ENCODE measurements around the gene ARSB.
"Not testable (repeated sequence)": the region's sequence is repeated elsewhere in the genome, so short reads cannot be mapped to it uniquely, and the experiment has no call there.

ARSB gene

DNA sequence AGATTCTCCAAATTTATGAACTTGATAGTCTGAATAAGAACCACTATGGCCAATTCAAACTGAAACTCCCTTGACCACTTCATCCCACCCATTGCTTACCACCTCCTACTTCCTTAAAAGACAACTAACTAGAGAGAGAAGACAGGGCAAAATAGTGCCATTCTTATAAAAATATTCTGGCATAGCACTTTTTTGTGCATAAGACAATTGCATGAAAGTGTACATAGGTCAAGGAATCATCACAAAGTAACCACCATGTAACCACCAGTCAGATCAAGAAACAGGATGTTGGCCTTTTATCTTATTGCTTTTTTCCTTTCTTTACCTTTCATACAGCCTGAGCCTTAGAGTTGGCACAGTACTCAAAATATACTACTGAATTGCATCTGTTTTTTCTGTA, 8.1 kb upstream of the ARSB start:
- DNase-seq: no peak

GRCh38 chr5:78992146-78992545, 7.0 kb upstream of the ARSB start:
- no peak for DNase-seq

DNA sequence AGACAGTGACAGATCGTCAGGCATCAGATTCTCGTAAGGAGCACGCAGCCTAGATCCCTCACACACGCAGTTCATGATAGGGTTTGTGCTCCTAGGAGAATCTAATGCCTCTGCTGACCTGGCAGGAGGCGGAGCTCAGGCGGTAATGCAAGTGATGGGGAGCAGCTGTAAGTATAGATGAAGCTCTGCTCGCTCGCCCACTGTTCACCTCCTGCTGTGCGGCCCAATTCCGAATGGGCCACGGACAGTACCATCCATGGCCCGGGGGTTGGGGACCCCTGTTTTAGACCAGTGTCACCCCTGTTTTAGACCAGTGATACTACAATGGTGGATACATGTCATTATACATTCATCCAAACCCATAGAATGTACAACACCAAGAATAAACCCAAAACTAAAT, 4.0 kb upstream of the ARSB start:
- no peak for DNase-seq

GRCh38 chr5:78985725-78986223, 664 bp upstream of the ARSB start:
- peak; percentile 27 to 42 for DNase-seq

GRCh38 chr5:78984439-78985115, 533 bp downstream of the ARSB start:
- peak; percentile 62 to 67 for DNase-seq

GRCh38 chr5:78983601-78984438, 1.3 kb downstream of the ARSB start:
- DNase-seq: no peak

DNA sequence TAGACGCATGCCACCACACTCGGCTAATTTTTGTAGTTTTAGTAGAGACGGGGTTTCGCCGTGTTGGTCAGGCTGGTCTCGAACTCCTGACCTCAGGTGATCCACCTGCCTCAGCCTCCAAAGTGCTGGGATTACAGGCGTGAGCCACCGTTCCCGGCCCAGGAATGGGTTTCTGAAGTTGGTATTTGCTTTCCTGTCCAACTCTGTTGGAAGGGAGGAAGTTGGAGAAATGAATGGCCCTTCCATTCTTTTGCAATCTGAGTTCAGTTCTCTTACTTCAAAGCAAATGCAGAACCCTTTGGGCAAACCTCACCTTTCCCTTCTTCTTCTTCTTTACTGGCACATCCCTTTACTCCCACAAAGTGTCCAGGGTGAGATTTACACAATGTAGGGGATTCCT, 1.9 kb downstream of the ARSB start:
- DNase-seq: not testable (repeated sequence)

GRCh38 chr5:78979909-78980308, 5.2 kb downstream of the ARSB start:
- no peak for DNase-seq

GRCh38 chr5:78979117-78979742, 5.9 kb downstream of the ARSB start:
- DNase-seq: no peak

GRCh38 chr5:78975035-78975434, 10.1 kb downstream of the ARSB start:
- no peak for DNase-seq

DNA sequence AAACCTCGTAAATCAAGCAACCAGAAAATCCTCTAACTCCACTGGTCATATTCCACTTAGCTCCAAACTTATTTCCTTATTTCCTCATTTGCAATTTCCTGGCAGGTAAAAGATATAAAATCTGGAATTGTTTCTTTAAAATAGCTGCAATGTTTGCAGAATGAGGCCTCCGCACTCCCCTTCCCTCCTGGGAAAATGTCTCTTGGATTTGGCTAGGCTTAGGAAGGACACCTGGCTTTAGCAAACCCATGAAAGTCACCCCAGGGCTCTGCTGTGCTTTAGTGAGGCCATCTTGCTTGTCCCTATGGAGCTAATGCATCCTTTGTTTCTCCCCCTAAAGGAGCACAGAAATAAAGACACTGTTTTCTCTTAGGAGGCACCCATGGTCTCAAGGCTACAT, 10.5 kb downstream of the ARSB start:
- DNase-seq: no peak

- no peak for DNase-seq
Observed at GRCh38 chr5:78974011-78974410, 11.1 kb downstream of the ARSB start.

- DNase-seq: no peak
Observed at GRCh38 chr5:78972654-78973428, 12.3 kb downstream of the ARSB start.

- DNase-seq: no peak
Observed at GRCh38 chr5:78971998-78972397, 13.1 kb downstream of the ARSB start.

DNA sequence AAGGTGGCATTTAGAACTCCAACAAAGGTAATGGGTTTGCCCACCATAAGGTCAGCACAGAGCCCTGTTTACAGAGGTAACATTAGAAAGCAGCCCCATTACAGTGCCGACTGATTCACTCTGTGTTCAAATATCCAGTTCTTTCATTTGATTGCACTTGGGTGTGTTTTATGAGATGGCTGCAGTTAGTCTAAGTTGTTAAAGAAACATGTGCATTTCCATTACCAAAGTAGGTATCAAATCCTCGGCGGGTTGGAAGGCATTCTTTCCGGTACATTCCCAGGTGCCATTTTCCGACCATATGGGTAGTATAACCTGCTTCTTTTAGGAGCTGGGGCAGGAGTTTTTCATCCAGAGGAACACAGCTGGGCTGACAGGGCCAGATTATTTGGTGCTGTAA, 16.3 kb downstream of the ARSB start:
- no peak for DNase-seq

- DNase-seq: no peak
Observed at GRCh38 chr5:78964889-78965288, 20.2 kb downstream of the ARSB start.

GRCh38 chr5:78961743-78962142, 23.4 kb downstream of the ARSB start:
- no peak for DNase-seq

GRCh38 chr5:78959767-78960166, 25.3 kb downstream of the ARSB start:
- DNase-seq: no peak

- DNase-seq: no peak
Observed at GRCh38 chr5:78958672-78959445, 26.3 kb downstream of the ARSB start.

- DNase-seq: no peak
Observed at GRCh38 chr5:78956901-78957300, 28.2 kb downstream of the ARSB start.

DNA sequence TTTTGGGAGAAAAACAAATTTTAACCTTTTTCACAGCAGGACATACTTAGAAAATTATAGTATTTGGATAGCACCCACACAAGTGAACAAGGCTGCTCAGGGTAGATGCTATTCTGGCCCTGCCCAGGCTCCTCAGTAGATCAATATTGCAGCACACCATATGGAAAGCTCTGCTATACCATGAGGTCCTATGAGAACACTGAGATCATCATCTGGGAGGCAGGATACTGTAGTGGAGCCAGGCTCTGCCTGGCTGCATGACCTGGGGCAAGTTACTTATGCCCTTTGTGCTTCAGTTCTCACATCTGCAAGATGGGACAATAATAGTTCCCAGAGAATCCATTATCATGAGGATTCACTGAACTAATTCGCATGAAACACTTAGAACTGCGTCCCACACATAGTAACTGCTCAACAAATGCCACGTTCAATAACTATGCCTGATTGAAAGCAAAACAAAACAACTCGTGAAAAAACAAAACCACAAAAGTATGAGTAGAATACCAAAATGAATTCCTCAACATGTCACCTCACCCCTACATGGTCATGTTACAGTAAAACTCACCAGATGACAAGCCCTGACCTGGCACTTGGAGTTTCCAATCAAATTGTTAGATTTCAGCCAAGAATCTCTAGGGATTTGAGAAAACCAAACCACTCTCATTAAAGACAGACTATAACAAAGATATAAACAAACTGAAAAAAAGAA, 31.9 kb downstream of the ARSB start:
- no peak for DNase-seq

GRCh38 chr5:78930721-78931120, 54.4 kb downstream of the ARSB start:
- DNase-seq: no peak

All from activated CD4-positive, alpha-beta T cell treated with anti-CD3 and anti-CD28 coated beads, Interleukin-2, amount 50 U/mL, for 4 hours (primary cell).